ENCODE results near the gene BACE1. TPM values are rescaled to one million over a fixed set of nuclear protein-coding genes. Genes with fewer than 3 reads are reported as not detected.

The BACE1 gene
- total RNA-seq, 1 experiment from 2014 or later: 10.2 TPM

GRCh38 chr11:117315285-117316196, 515 bp downstream of the BACE1 start:
- Histone ChIP-seq H4K5ac (ENCODE audit: insufficient read length, low read depth, low read length) (no peak overlapping the region), H3K9ac (ENCODE audit: extremely low read depth, insufficient read length, low read length) (no peak overlapping the region), H3K23me2 (ENCODE audit: insufficient read length, low read depth, low read length, poor library complexity, severe bottlenecking) (peaks cover 10% of the 10 kb centered on the region), H4K8ac (replicated peaks; ENCODE audit: insufficient read length, low read depth, low read length) (no peak overlapping the region), H3K56ac (ENCODE audit: insufficient read length, low read depth, low read length) (no peak overlapping the region), H3K4me2 (ENCODE audit: insufficient read depth, insufficient read length, low read length) (peak overlapping the region; percentile 36), H2BK120ac (ENCODE audit: low read depth, low read length, poor library complexity, severe bottlenecking) (no peak overlapping the region), H3K4me1 (ENCODE audit: insufficient read depth, low read length) (no peaks in the 10 kb centered on the region), H2AK5ac (ENCODE audit: insufficient read length, low read length) (no peak overlapping the region), H4K91ac (ENCODE audit: insufficient read length, low read depth, low read length) (no peak overlapping the region), H3K27me3 (ENCODE audit: insufficient read depth, low read length) (no peaks in the 10 kb centered on the region), H3K14ac (ENCODE audit: insufficient read depth, low read length) (no peak overlapping the region), H3K79me1 (ENCODE audit: insufficient read depth, low read depth, low read length, poor library complexity, severe bottlenecking) (no peaks in the 10 kb centered on the region), H2AFZ (ENCODE audit: low read length) (no peak overlapping the region), H4K20me1 (ENCODE audit: control insufficient read depth, insufficient read depth, insufficient read length) (no peaks in the 10 kb centered on the region), H2BK15ac (ENCODE audit: low read depth, low read length) (no peak overlapping the region), H3K27ac (ENCODE audit: insufficient read length, low read depth, low read length) (no peak overlapping the region), H3K23ac (ENCODE audit: insufficient read length, low read depth, low read length) (no peak overlapping the region), H2BK20ac (ENCODE audit: low read depth, low read length, poor library complexity, severe bottlenecking) (no peak overlapping the region), H3K79me2 (ENCODE audit: insufficient read depth, low read length) (no peaks in the 10 kb centered on the region), H2BK12ac (ENCODE audit: insufficient read length, low read depth, low read length) (no peak overlapping the region), H2BK5ac (ENCODE audit: insufficient read length, low read length) (no peak overlapping the region), H3K4ac (ENCODE audit: low read depth, low read length) (no peak overlapping the region), H3K9me3 (ENCODE audit: control insufficient read depth, low read depth, low read length) (no peaks in the 10 kb centered on the region), H3K18ac (ENCODE audit: insufficient read length, low read depth, low read length) (no peak overlapping the region), H3T11ph (ENCODE audit: low read length) (no peak overlapping the region)
- WGBS (ENCODE audit: extremely low coverage, insufficient read length, low lambda C conversion rate): no CpG with 5 or more reads among the region's 62 CpGs
- Mint-ChIP-seq H3K9me3 (no peaks in the 10 kb centered on the region), H3K27ac (no peak overlapping the region), H3K27me3 (ENCODE audit: low read depth) (peaks cover 7% of the 10 kb centered on the region), H3K4me1 (peaks cover 13 to 15% of the 10 kb centered on the region in 2 experiments), H3K4me3 (peak overlapping the region; percentile 65 to 79), H3K36me3 (ENCODE audit: insufficient read depth in 1 of 3, low read depth in 3 of 3) (no peaks in the 10 kb centered on the region)
- no peak for DNase-seq
- no peak for TF ChIP-seq CTCF (conservative IDR thresholded peaks at IDR 0.05)
